WTC11 (cell line): ENCODE measurements around the gene NR3C2.

Experiments
- ATF6 ChIP-seq: sonication (generic); formaldehyde crosslinking; IDR thresholded peaks from 2 replicates; pipeline ENCODE4 v1.8.1; 2023; ENCODE audit warnings: mild to moderate bottlenecking, missing genetic modification reagents
- E2F5 ChIP-seq: sonication (generic); formaldehyde crosslinking; IDR thresholded peaks from 2 replicates; pipeline ENCODE4 v1.8.1; 2022; ENCODE audit warnings: mild to moderate bottlenecking, moderate library complexity, missing genetic modification reagents
- ESRRA ChIP-seq: sonication (generic); formaldehyde crosslinking; IDR thresholded peaks from 2 replicates; pipeline ENCODE4 v1.8.1; 2022; ENCODE audit warnings: mild to moderate bottlenecking, missing genetic modification reagents, borderline replicate concordance
- GTF2I ChIP-seq: fragments of 250-450 bp; sonication (Bioruptor Pico); conservative IDR thresholded peaks from 2 replicates; pipeline ENCODE4 v1.4.0; 2021; ENCODE audit warnings: mild to moderate bottlenecking
- JAZF1 ChIP-seq: fragments of 250-450 bp; sonication (Bioruptor Pico); IDR thresholded peaks from 2 replicates; pipeline ENCODE4 v1.9.0; 2021; ENCODE audit warnings: moderate library complexity, mild to moderate bottlenecking, inconsistent platforms
- NFYB ChIP-seq: sonication (generic); formaldehyde crosslinking; conservative IDR thresholded peaks from 2 replicates; pipeline ENCODE4 v1.8.0; 2022; ENCODE audit warnings: low read depth, missing genetic modification reagents
- NR2C2 ChIP-seq: sonication (generic); formaldehyde crosslinking; IDR thresholded peaks from 2 replicates; pipeline ENCODE4 v1.8.0; 2022; ENCODE audit warnings: mild to moderate bottlenecking, missing genetic modification reagents
- USF1 ChIP-seq: sonication (generic); formaldehyde crosslinking; IDR thresholded peaks from 2 replicates; pipeline ENCODE4 v1.8.0; 2022; ENCODE audit warnings: mild to moderate bottlenecking, missing genetic modification reagents
- TF ChIP-seq, protein P1 (sequence below): fragments of 200-600 bp; IDR thresholded peaks from 2 replicates; pipeline ENCODE4 v1.8.0; 2022; ENCODE audit warnings: antibody characterized with exemption
- TF ChIP-seq, protein P2 (sequence below): sonication (generic); formaldehyde crosslinking; IDR thresholded peaks from 2 replicates; pipeline ENCODE4 v1.8.1; 2023; ENCODE audit warnings: mild to moderate bottlenecking, missing genetic modification reagents, moderate library complexity
- TF ChIP-seq, protein P3 (sequence below): sonication (generic); formaldehyde crosslinking; IDR thresholded peaks from 2 replicates; pipeline ENCODE4 v1.8.0; 2023; ENCODE audit warnings: missing genetic modification reagents

DNA sequence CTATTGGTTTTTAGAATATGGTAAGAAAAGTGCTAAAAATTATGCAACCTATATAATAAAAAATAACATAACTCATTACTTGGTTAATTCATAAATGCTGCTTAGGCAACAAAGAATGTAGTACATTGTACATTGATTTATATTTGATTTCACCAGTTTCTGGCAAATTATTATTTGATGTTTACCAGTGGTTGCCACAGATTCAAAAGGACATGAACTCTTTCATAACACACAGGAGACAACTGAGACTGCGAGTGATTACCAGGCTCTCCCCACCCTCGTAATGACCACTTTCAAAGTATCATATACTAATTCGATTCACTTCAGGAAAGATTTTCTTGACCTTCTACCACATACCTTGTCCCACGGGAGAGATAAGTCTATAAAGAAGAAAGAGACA lies 158.5 kb downstream of the NR3C2 start:
- TF ChIP-seq, protein P1, sequence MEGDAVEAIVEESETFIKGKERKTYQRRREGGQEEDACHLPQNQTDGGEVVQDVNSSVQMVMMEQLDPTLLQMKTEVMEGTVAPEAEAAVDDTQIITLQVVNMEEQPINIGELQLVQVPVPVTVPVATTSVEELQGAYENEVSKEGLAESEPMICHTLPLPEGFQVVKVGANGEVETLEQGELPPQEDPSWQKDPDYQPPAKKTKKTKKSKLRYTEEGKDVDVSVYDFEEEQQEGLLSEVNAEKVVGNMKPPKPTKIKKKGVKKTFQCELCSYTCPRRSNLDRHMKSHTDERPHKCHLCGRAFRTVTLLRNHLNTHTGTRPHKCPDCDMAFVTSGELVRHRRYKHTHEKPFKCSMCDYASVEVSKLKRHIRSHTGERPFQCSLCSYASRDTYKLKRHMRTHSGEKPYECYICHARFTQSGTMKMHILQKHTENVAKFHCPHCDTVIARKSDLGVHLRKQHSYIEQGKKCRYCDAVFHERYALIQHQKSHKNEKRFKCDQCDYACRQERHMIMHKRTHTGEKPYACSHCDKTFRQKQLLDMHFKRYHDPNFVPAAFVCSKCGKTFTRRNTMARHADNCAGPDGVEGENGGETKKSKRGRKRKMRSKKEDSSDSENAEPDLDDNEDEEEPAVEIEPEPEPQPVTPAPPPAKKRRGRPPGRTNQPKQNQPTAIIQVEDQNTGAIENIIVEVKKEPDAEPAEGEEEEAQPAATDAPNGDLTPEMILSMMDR: no peak
- TF ChIP-seq ESRRA (CRISPR knock-in tag) (no peak), ATF6 (CRISPR knock-in tag) (no peak), JAZF1 (CRISPR knock-in tag) (no peak), E2F5 (no peak), GTF2I (CRISPR knock-in tag) (no peak), USF1 (CRISPR knock-in tag) (no peak), NR2C2 (CRISPR knock-in tag) (no peak), NFYB (CRISPR knock-in tag) (no peak)
- TF ChIP-seq, protein P2, sequence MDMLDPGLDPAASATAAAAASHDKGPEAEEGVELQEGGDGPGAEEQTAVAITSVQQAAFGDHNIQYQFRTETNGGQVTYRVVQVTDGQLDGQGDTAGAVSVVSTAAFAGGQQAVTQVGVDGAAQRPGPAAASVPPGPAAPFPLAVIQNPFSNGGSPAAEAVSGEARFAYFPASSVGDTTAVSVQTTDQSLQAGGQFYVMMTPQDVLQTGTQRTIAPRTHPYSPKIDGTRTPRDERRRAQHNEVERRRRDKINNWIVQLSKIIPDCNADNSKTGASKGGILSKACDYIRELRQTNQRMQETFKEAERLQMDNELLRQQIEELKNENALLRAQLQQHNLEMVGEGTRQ (CRISPR knock-in tag): no peak
- TF ChIP-seq, protein P3, sequence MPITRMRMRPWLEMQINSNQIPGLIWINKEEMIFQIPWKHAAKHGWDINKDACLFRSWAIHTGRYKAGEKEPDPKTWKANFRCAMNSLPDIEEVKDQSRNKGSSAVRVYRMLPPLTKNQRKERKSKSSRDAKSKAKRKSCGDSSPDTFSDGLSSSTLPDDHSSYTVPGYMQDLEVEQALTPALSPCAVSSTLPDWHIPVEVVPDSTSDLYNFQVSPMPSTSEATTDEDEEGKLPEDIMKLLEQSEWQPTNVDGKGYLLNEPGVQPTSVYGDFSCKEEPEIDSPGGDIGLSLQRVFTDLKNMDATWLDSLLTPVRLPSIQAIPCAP: no peak
